Mammary epithelial cell (primary cell): ENCODE measurements around the gene COL4A1.

ENCODE experiments used
- EZH2 ChIP-seq: IDR thresholded peaks from 2 replicates; pipeline ENCODE4 v1.6.1; 2012; ENCODE audit warnings: low read length, inconsistent platforms, borderline replicate concordance
- TF ChIP-seq, protein P1 (sequence below), 2 donors: IDR thresholded peaks in 1 of 2; conservative IDR thresholded peaks in 1 of 2; 2 replicates each; pipeline ENCODE4 v1.5.1; 2011 to 2012; ENCODE audit warnings: inconsistent platforms in 2 of 2, low read length in 2 of 2, mild to moderate bottlenecking in 2 of 2, control low read depth in 1 of 2, low read depth in 1 of 2; ENCODE audit not compliant: insufficient read depth in 1 of 2; ENCODE audit errors: extremely low read depth in 1 of 2

DNA sequence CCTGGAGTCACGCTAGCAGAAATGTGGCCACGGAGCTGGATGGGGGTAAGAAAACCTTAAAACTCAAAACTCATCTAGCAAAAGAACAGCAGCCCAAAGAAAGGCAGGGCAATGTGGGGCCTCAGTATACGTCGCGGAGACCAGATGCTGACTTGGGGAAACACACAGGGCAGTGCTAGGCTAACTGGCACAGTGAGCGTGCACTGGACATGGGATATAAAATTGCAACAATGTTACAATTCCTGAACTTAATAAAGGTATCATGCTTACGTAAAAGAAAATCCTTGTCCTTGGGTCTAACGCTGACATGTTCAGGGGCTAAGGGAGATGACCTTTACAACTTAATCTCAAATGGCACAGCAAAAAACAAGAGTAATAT lies 40.5 kb downstream of the COL4A1 start:
- TF ChIP-seq, protein P1, sequence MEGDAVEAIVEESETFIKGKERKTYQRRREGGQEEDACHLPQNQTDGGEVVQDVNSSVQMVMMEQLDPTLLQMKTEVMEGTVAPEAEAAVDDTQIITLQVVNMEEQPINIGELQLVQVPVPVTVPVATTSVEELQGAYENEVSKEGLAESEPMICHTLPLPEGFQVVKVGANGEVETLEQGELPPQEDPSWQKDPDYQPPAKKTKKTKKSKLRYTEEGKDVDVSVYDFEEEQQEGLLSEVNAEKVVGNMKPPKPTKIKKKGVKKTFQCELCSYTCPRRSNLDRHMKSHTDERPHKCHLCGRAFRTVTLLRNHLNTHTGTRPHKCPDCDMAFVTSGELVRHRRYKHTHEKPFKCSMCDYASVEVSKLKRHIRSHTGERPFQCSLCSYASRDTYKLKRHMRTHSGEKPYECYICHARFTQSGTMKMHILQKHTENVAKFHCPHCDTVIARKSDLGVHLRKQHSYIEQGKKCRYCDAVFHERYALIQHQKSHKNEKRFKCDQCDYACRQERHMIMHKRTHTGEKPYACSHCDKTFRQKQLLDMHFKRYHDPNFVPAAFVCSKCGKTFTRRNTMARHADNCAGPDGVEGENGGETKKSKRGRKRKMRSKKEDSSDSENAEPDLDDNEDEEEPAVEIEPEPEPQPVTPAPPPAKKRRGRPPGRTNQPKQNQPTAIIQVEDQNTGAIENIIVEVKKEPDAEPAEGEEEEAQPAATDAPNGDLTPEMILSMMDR (conservative IDR thresholded peaks at IDR 0.05 in 1 of 2, IDR thresholded peaks at IDR 0.05 in 1 of 2; ENCODE audit: extremely low read depth in 1 of 2, insufficient read depth in 1 of 2, low read depth in 1 of 2, low read length in 2 of 2) = no peak
- no peak for TF ChIP-seq EZH2
